ENCODE data around the gene ANGEL1.

- TF ChIP-seq POLR2A (IDR thresholded peaks at IDR 0.05) = no peak
- TF ChIP-seq, protein P1, sequence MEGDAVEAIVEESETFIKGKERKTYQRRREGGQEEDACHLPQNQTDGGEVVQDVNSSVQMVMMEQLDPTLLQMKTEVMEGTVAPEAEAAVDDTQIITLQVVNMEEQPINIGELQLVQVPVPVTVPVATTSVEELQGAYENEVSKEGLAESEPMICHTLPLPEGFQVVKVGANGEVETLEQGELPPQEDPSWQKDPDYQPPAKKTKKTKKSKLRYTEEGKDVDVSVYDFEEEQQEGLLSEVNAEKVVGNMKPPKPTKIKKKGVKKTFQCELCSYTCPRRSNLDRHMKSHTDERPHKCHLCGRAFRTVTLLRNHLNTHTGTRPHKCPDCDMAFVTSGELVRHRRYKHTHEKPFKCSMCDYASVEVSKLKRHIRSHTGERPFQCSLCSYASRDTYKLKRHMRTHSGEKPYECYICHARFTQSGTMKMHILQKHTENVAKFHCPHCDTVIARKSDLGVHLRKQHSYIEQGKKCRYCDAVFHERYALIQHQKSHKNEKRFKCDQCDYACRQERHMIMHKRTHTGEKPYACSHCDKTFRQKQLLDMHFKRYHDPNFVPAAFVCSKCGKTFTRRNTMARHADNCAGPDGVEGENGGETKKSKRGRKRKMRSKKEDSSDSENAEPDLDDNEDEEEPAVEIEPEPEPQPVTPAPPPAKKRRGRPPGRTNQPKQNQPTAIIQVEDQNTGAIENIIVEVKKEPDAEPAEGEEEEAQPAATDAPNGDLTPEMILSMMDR (IDR thresholded peaks at IDR 0.05 in 8 of 11, conservative IDR thresholded peaks at IDR 0.05 in 3 of 11) = no peak
- TF ChIP-seq POLR2AphosphoS5 (IDR thresholded peaks at IDR 0.05) = peak; percentile 6 to 63 (median 35)
Observed at GRCh38 chr14:76779221-76780057, 33.2 kb downstream of the ANGEL1 start.
